Osteoblast (primary cell): ENCODE data around the gene CORO2B. TPM values are rescaled to one million over a fixed set of nuclear protein-coding genes. Genes with fewer than 3 reads are reported as not detected.
A peak's percentile ranks its signal among the peaks of the same experiment; 100 is the strongest.

Source experiments
- DNase-seq: peaks from one replicate; pipeline ENCODE4 v3.0.0; 2011; ENCODE audit warnings: low spot score, mixed read lengths; ENCODE audit not compliant: insufficient read length; ENCODE audit errors: missing footprints
- H2AFZ ChIP-seq: 2 replicates; pipeline ENCODE4 v1.6.0; 2011; ENCODE audit warnings: mild to moderate bottlenecking, low read length
- H3K27ac ChIP-seq: 2 replicates; pipeline ENCODE4 v1.5.1; 2011; ENCODE audit warnings: mild to moderate bottlenecking, low read depth, low read length, moderate library complexity
- H3K27me3 ChIP-seq: 2 replicates; pipeline ENCODE4 v1.6.0; 2012; ENCODE audit warnings: mild to moderate bottlenecking, control low read depth, inconsistent platforms, low read length, moderate library complexity; ENCODE audit not compliant: insufficient read depth
- H3K36me3 ChIP-seq: 2 replicates; pipeline ENCODE4 v1.5.1; 2011; ENCODE audit warnings: mild to moderate bottlenecking, low read length, control low read depth, moderate library complexity; ENCODE audit not compliant: insufficient read depth
- H3K4me1 ChIP-seq: 2 replicates; pipeline ENCODE4 v1.5.1; 2011; ENCODE audit warnings: mild to moderate bottlenecking, low read length, control low read depth, moderate library complexity; ENCODE audit not compliant: insufficient read depth
- H3K4me2 ChIP-seq: 2 replicates; pipeline ENCODE4 v1.6.0; 2011; ENCODE audit warnings: mild to moderate bottlenecking, low read length; ENCODE audit not compliant: insufficient read depth
- H3K4me3 ChIP-seq: fragments of 200-600 bp; sonication (generic); 3 replicates; pipeline ENCODE4 v1.5.1; 2012; ENCODE audit warnings: mild to moderate bottlenecking, low read length, inconsistent platforms; ENCODE audit not compliant: insufficient read depth
- H3K79me2 ChIP-seq: 2 replicates; pipeline ENCODE4 v1.6.0; 2012; ENCODE audit warnings: mild to moderate bottlenecking, low read length, control low read depth, inconsistent platforms; ENCODE audit not compliant: insufficient read depth
- H3K9me3 ChIP-seq: 2 replicates; pipeline ENCODE4 v1.5.1; 2011; ENCODE audit warnings: low read depth, low read length, control low read depth
- H4K20me1 ChIP-seq: 2 replicates; pipeline ENCODE4 v1.6.0; 2012; ENCODE audit warnings: mild to moderate bottlenecking, low read length, control low read depth; ENCODE audit not compliant: insufficient read depth
- CTCF ChIP-seq: IDR thresholded peaks from 2 replicates; pipeline ENCODE4 v1.5.1; 2011; ENCODE audit warnings: mild to moderate bottlenecking, low read depth, low read length, moderate library complexity; ENCODE audit errors: extremely low read depth
- total RNA-seq: library from RNA; depleted of rRNA; stranded (reverse); fragments of >200 nt; gene quantifications from 2 replicates; pipeline ENCODE4 v1.2.3, GENCODE V29; 2012

The CORO2B gene
- total RNA-seq, 1 donor = 10.5 TPM

GRCh38 chr15:68695061-68695595 is 116.3 kb downstream of the CORO2B start:
- H2AFZ ChIP-seq = no peak overlapping the region
- no peak overlapping the region for H3K27ac ChIP-seq
- DNase-seq = no peak
- no peak overlapping the region for H3K4me3 ChIP-seq
- peaks cover 7% of the 10 kb centered on the region for H3K4me1 ChIP-seq
- no peaks in the 10 kb centered on the region for H3K9me3 ChIP-seq
- no peaks in the 10 kb centered on the region for H4K20me1 ChIP-seq
- no peaks in the 10 kb centered on the region for H3K79me2 ChIP-seq
- TF ChIP-seq CTCF = no peak
- no peaks in the 10 kb centered on the region for H3K36me3 ChIP-seq
- no peaks in the 10 kb centered on the region for H3K27me3 ChIP-seq
- no peak overlapping the region for H3K4me2 ChIP-seq

GRCh38 chr15:68696414-68697363 is 117.9 kb downstream of the CORO2B start:
- H3K27me3 ChIP-seq = no peaks in the 10 kb centered on the region
- no peak overlapping the region for H2AFZ ChIP-seq
- TF ChIP-seq CTCF = no peak
- no peaks in the 10 kb centered on the region for H3K36me3 ChIP-seq
- no peaks in the 10 kb centered on the region for H3K9me3 ChIP-seq
- DNase-seq = no peak
- no peaks in the 10 kb centered on the region for H4K20me1 ChIP-seq
- H3K79me2 ChIP-seq = no peaks in the 10 kb centered on the region
- no peak overlapping the region for H3K4me2 ChIP-seq
- no peak overlapping the region for H3K27ac ChIP-seq
- H3K4me1 ChIP-seq = peaks cover 16% of the 10 kb centered on the region
- H3K4me3 ChIP-seq = no peak overlapping the region

- no peak overlapping the region for H3K4me2 ChIP-seq
- H4K20me1 ChIP-seq = no peaks in the 10 kb centered on the region
- no peaks in the 10 kb centered on the region for H3K36me3 ChIP-seq
- H2AFZ ChIP-seq = no peak overlapping the region
- H3K27ac ChIP-seq = no peak overlapping the region
- no peaks in the 10 kb centered on the region for H3K79me2 ChIP-seq
- TF ChIP-seq CTCF = no peak
- peaks cover 12% of the 10 kb centered on the region for H3K4me1 ChIP-seq
- H3K9me3 ChIP-seq = no peaks in the 10 kb centered on the region
- H3K4me3 ChIP-seq = no peak overlapping the region
- DNase-seq = peak; percentile 77
- no peaks in the 10 kb centered on the region for H3K27me3 ChIP-seq
These were observed 119.2 kb downstream of the CORO2B start for GRCh38 chr15:68697711-68698690.
